OCI-LY1 (cell line): ENCODE measurements around the gene HECW1.

Experiments used
- H2AFZ ChIP-seq: fragments of 200-600 bp; sonication (generic), shearing (Covaris generic); 2 replicates; pipeline ENCODE4 v1.6.0; 2014; ENCODE audit warnings: antibody characterized with exemption, mild to moderate bottlenecking, low read length
- H3F3A ChIP-seq: fragments of 200-600 bp; sonication (generic), shearing (Covaris generic); 2 replicates; pipeline ENCODE4 v1.6.0; 2014; ENCODE audit warnings: mild to moderate bottlenecking, antibody characterized with exemption, low read length, moderate library complexity; ENCODE audit not compliant: insufficient read depth
- H3K27ac ChIP-seq: fragments of 200-600 bp; sonication (generic); 2 replicates; pipeline ENCODE4 v1.5.1; 2014; ENCODE audit warnings: low read length, mixed run types, mild to moderate bottlenecking, low read depth; ENCODE audit not compliant: poor library complexity, severe bottlenecking
- H3K27me3 ChIP-seq: fragments of 200-600 bp; sonication (generic); 2 replicates; pipeline ENCODE4 v1.6.0; 2014; ENCODE audit warnings: antibody characterized with exemption, mild to moderate bottlenecking, low read length, moderate library complexity; ENCODE audit not compliant: insufficient read depth
- H3K36me3 ChIP-seq: fragments of 200-600 bp; sonication (generic); 2 replicates; pipeline ENCODE4 v1.6.1; 2014; ENCODE audit warnings: mild to moderate bottlenecking, antibody characterized with exemption, low read length, moderate library complexity, mixed read lengths; ENCODE audit not compliant: insufficient read depth
- H3K4me1 ChIP-seq: fragments of 200-600 bp; sonication (generic); 2 replicates; pipeline ENCODE4 v1.5.1; 2014; ENCODE audit warnings: mild to moderate bottlenecking, low read length, moderate library complexity; ENCODE audit not compliant: insufficient read depth, severe bottlenecking
- H3K4me2 ChIP-seq: fragments of 200-600 bp; sonication (generic), shearing (Covaris generic); 2 replicates; pipeline ENCODE4 v1.6.1; 2014; ENCODE audit warnings: low read length
- H3K4me3 ChIP-seq: fragments of 200-600 bp; sonication (generic); 2 replicates; pipeline ENCODE4 v1.5.1; 2014; ENCODE audit warnings: low read length, low read depth, mild to moderate bottlenecking, mixed read lengths; ENCODE audit not compliant: poor library complexity, severe bottlenecking
- H3K79me2 ChIP-seq: fragments of 200-600 bp; shearing (Covaris generic); 2 replicates; pipeline ENCODE4 v1.6.1; 2016; ENCODE audit warnings: mixed run types, low read length, mixed read lengths; ENCODE audit not compliant: insufficient read depth
- H3K9ac ChIP-seq: fragments of 200-600 bp; sonication (generic), shearing (Covaris generic); 2 replicates; pipeline ENCODE4 v1.6.1; 2014; ENCODE audit warnings: mild to moderate bottlenecking, low read length, mixed read lengths
- H3K9me2 ChIP-seq: fragments of 200-600 bp; sonication (generic), shearing (Covaris generic); 2 replicates; pipeline ENCODE4 v1.6.1; 2014; ENCODE audit warnings: low read depth, mild to moderate bottlenecking, low read length, mixed read lengths
- H3K9me3 ChIP-seq: fragments of 200-600 bp; shearing (Covaris generic); 2 replicates; pipeline ENCODE4 v1.6.1; 2014; ENCODE audit warnings: low read length, mixed read lengths
- H4K20me1 ChIP-seq: fragments of 200-600 bp; sonication (generic), shearing (Covaris generic); 2 replicates; pipeline ENCODE4 v1.6.0; 2016; ENCODE audit warnings: mild to moderate bottlenecking, low read length; ENCODE audit not compliant: insufficient read depth
- EZH2 ChIP-seq: fragments of 200-600 bp; sonication (generic), shearing (Covaris generic); IDR thresholded peaks from 2 replicates; pipeline ENCODE4 v1.8.0; 2017; ENCODE audit warnings: borderline replicate concordance, mixed run types, mild to moderate bottlenecking, antibody characterized with exemption, low read length, moderate library complexity, mixed read lengths
- TF ChIP-seq, protein P1 (sequence below): fragments of 200-600 bp; sonication (generic), shearing (Covaris generic); IDR thresholded peaks from 2 replicates; pipeline ENCODE4 v1.5.1; 2017; ENCODE audit warnings: mild to moderate bottlenecking, antibody characterized with exemption, low read length, moderate library complexity, mixed read lengths

Gene HECW1

DNA sequence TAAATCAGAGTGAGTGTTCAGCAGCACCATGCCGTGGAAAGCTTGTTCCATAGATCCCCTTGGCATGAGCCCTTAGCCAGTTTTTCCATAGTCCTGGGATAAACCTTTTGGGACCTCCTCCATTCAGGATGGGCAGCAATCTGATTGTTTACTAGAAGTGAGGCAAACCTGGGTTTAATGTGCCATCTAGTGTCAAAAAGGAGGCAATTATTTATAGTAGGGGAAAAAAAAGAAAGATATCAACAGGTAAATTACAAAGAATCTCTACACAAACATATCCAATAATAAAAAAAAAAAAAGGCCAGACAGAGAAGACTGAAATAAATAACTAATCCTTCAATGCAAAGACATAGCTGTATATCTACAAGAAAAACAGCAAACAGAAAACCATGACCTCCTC, 241.5 kb downstream of the HECW1 start:
- Histone ChIP-seq H3K4me2 (no peak overlapping the region), H3K27ac (no peak overlapping the region), H3K27me3 (no peaks in the 10 kb centered on the region), H3K79me2 (no peaks in the 10 kb centered on the region), H3F3A (no peaks in the 10 kb centered on the region), H4K20me1 (no peaks in the 10 kb centered on the region), H3K36me3 (no peaks in the 10 kb centered on the region), H3K9ac (no peak overlapping the region), H3K9me3 (peaks cover 12% of the 10 kb centered on the region; the same call in 1 of the 2 replicates), H3K9me2 (no peaks in the 10 kb centered on the region), H3K4me1 (no peaks in the 10 kb centered on the region), H2AFZ (no peak overlapping the region), H3K4me3 (no peak overlapping the region)
- no peak for TF ChIP-seq EZH2
- TF ChIP-seq, protein P1, sequence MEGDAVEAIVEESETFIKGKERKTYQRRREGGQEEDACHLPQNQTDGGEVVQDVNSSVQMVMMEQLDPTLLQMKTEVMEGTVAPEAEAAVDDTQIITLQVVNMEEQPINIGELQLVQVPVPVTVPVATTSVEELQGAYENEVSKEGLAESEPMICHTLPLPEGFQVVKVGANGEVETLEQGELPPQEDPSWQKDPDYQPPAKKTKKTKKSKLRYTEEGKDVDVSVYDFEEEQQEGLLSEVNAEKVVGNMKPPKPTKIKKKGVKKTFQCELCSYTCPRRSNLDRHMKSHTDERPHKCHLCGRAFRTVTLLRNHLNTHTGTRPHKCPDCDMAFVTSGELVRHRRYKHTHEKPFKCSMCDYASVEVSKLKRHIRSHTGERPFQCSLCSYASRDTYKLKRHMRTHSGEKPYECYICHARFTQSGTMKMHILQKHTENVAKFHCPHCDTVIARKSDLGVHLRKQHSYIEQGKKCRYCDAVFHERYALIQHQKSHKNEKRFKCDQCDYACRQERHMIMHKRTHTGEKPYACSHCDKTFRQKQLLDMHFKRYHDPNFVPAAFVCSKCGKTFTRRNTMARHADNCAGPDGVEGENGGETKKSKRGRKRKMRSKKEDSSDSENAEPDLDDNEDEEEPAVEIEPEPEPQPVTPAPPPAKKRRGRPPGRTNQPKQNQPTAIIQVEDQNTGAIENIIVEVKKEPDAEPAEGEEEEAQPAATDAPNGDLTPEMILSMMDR = peak; percentile 21; the same call in 1 of the 2 replicates

DNA sequence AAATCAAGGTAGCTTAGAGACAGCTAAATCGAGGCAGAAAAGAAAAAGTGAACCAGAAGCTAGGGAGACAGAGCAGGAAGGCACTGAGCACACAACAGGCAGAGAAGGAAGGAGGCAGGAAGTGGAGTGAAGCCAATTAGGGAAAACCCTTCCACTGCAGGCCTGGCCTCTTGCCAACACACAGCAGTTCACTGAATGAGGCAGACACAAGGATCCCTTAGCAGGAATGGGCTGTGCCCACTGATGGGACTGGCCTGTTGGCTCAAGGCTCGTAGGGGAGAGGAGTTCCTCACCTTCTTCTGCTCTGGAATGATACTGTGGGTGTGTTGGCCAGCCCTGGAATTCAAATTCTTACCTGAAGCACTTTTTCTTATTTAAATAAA, 250.2 kb downstream of the HECW1 start:
- Histone ChIP-seq H3K36me3 (no peaks in the 10 kb centered on the region), H3K4me2 (no peak overlapping the region), H3K27me3 (no peaks in the 10 kb centered on the region), H3K4me1 (no peaks in the 10 kb centered on the region), H3K9me2 (no peaks in the 10 kb centered on the region), H3K27ac (no peak overlapping the region), H3K9me3 (no peaks in the 10 kb centered on the region), H3F3A (no peaks in the 10 kb centered on the region), H3K4me3 (no peak overlapping the region), H3K9ac (no peak overlapping the region), H4K20me1 (no peaks in the 10 kb centered on the region), H3K79me2 (no peaks in the 10 kb centered on the region), H2AFZ (no peak overlapping the region)
- TF ChIP-seq EZH2 = no peak
- TF ChIP-seq, protein P1 = no peak

DNA sequence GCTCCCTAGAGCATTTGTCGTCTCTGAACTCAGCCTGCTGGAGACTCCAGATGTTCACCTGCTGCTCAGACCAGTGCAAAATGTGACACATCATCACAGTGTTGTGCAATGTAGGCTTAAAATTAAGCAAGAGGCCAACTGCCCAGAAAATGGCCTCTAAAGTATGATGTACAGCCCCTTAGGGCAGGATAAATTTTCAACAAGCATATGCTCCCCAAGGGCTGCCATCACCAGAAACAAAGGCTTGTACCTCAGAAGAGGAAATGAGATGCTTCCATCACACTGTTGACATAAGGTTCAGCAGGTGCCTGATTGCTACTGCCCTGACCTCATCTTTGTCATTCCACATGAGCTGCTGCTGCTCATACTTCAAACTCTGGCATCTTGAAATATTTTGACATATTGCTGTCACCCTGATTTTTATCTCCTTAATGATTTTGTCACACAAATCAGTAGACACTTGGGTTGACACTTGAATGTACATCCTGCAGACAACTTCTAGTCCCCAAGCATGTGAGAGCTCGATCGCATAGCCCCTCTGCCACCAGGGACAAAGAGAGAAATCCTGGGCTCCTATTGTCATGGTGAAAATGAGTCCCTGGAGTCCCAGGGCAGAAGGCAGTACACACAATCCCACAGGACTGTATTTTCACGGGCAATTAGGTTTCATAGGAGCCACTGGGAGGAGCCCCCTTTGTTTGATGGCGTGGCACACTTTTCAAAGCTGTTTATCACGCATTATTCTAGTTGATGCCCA, 250.8 kb downstream of the HECW1 start:
- Histone ChIP-seq H3K4me1 (no peaks in the 10 kb centered on the region), H3K9me3 (no peaks in the 10 kb centered on the region), H3F3A (no peaks in the 10 kb centered on the region), H3K27me3 (no peaks in the 10 kb centered on the region), H4K20me1 (no peaks in the 10 kb centered on the region), H2AFZ (no peak overlapping the region), H3K36me3 (no peaks in the 10 kb centered on the region), H3K4me3 (no peak overlapping the region), H3K4me2 (no peak overlapping the region), H3K9me2 (no peaks in the 10 kb centered on the region), H3K79me2 (no peaks in the 10 kb centered on the region), H3K27ac (no peak overlapping the region), H3K9ac (no peak overlapping the region)
- no peak for TF ChIP-seq EZH2
- TF ChIP-seq, protein P1 = no peak
